ENCODE data around the gene SCN1B.
A peak's percentile ranks its signal among the peaks of the same experiment; 100 is the strongest.

The SCN1B gene

GRCh38 chr19:34999498-35000337 is 30.6 kb upstream of the SCN1B start, which contains the start of gene GRAMD1A (continued):
- TF ChIP-seq ZNF16 (tag by site-specific recombination; IDR thresholded peaks at IDR 0.05; ENCODE audit: low read depth) = no peak
- TF ChIP-seq ZNF184 (tag by site-specific recombination; IDR thresholded peaks at IDR 0.05) = no peak
- no peak for TF ChIP-seq ZNF791 (tag by site-specific recombination; IDR thresholded peaks at IDR 0.05)
- peak; percentile 99 for TF ChIP-seq GLIS1 (tag by site-specific recombination; IDR thresholded peaks at IDR 0.05)
- TF ChIP-seq ZNF747 (tag by site-specific recombination; IDR thresholded peaks at IDR 0.05) = no peak
- no peak for TF ChIP-seq GLI2 (tag by site-specific recombination; IDR thresholded peaks at IDR 0.05; ENCODE audit: borderline replicate concordance, low read depth)
- no peak for TF ChIP-seq ZNF311 (tag by site-specific recombination; IDR thresholded peaks at IDR 0.05; ENCODE audit: borderline replicate concordance)
- TF ChIP-seq ZNF514 (tag by site-specific recombination; IDR thresholded peaks at IDR 0.05) = no peak
- peak; percentile 31 for TF ChIP-seq PRDM4 (tag by site-specific recombination; IDR thresholded peaks at IDR 0.05)
- TF ChIP-seq ZFHX2 (tag by site-specific recombination; conservative IDR thresholded peaks at IDR 0.05) = peak; percentile 80
- no peak for TF ChIP-seq ZNF777 (tag by site-specific recombination; IDR thresholded peaks at IDR 0.05; ENCODE audit: borderline replicate concordance)
- peak; percentile 82 for TF ChIP-seq WT1 (tag by site-specific recombination; IDR thresholded peaks at IDR 0.05)
- TF ChIP-seq ELK4 (IDR thresholded peaks at IDR 0.05; ENCODE audit: borderline replicate concordance, low read depth, low read length) = no peak
- TF ChIP-seq HIC1 (tag by site-specific recombination; IDR thresholded peaks at IDR 0.05) = peak; percentile 23; the same call in 1 of the 2 replicates
- no peak for TF ChIP-seq ZNF426 (tag by site-specific recombination; IDR thresholded peaks at IDR 0.05)
- TF ChIP-seq ZNF513 (tag by site-specific recombination; IDR thresholded peaks at IDR 0.05) = no peak
- TF ChIP-seq ZNF169 (tag by site-specific recombination; IDR thresholded peaks at IDR 0.05) = no peak
- TF ChIP-seq KLF17 (tag by site-specific recombination; IDR thresholded peaks at IDR 0.05) = peak; percentile 87
- TF ChIP-seq ZNF324 (tag by site-specific recombination; IDR thresholded peaks at IDR 0.05) = peak; percentile 85; the same call in 1 of the 2 replicates
- TF ChIP-seq ZNF639 (tag by site-specific recombination; IDR thresholded peaks at IDR 0.05) = peak; percentile 61
- TF ChIP-seq ZNF223 (tag by site-specific recombination; IDR thresholded peaks at IDR 0.05) = no peak
- TF ChIP-seq IKZF3 (tag by site-specific recombination; IDR thresholded peaks at IDR 0.05) = peak; percentile 54
- TF ChIP-seq YY2 (tag by site-specific recombination; IDR thresholded peaks at IDR 0.05) = no peak
- TF ChIP-seq ZNF248 (tag by site-specific recombination; IDR thresholded peaks at IDR 0.05) = no peak
- peak; percentile 75 for TF ChIP-seq ZIC2 (tag by site-specific recombination; IDR thresholded peaks at IDR 0.05)
- TF ChIP-seq ZNF530 (tag by site-specific recombination; IDR thresholded peaks at IDR 0.05; ENCODE audit: low read depth) = no peak
- no peak for TF ChIP-seq PBX3 (CRISPR knock-in tag; IDR thresholded peaks at IDR 0.05)
- no peak for TF ChIP-seq HOXC10 (CRISPR knock-in tag; IDR thresholded peaks at IDR 0.05)
- TF ChIP-seq ZFP3 (tag by site-specific recombination; IDR thresholded peaks at IDR 0.05; ENCODE audit: low read depth) = no peak

All from HEK293 (cell line).